CD4-positive, alpha-beta T cell (primary cell): ENCODE results near the gene RMRP. TPM values are rescaled to one million over a fixed set of nuclear protein-coding genes. Genes with fewer than 3 reads are reported as not detected.

Experiments
- ATAC-seq: fragments of 200-7000 bp; cut with Tn5 transposase; one replicate; pipeline ENCODE4 v1.10.0; 2022; ENCODE audit warnings: mild to moderate bottlenecking; ENCODE audit not compliant: poor library complexity
- CTCF ChIA-PET: fragments of 350-600 bp; sonication (Branson Sonifier 250); formaldehyde crosslinking; loops from one replicate; lab custom pipeline; 2021; ENCODE audit warnings: antibody characterized with exemption, inconsistent platforms; lab: Charles Lee
- POLR2A ChIA-PET: fragments of 350-600 bp; sonication (Branson Sonifier 250); formaldehyde crosslinking; loops from one replicate; lab custom pipeline; 2021; ENCODE audit warnings: antibody characterized with exemption, inconsistent platforms; lab: Charles Lee
- DNase-seq, 14 experiments: peaks; one replicate each; pipeline ENCODE4 v3.0.0-alpha.2; 2013 to 2020; ENCODE audit warnings: mixed read lengths in 2 of 14
- H3K27ac ChIP-seq, 2 donors: one replicate each; pipeline versions ENCODE4 v1.5.1 to v1.7.0; 2013; ENCODE audit warnings: low read length in 2 of 2, low read depth in 1 of 2, mild to moderate bottlenecking in 1 of 2
- H3K27me3 ChIP-seq, 2 experiments: 1 replicate in 1 of 2; 2 replicates in 1 of 2; pipeline versions ENCODE4 v1.6.1 to v1.7.0; 2013; ENCODE audit warnings: low read length in 2 of 2, control low read depth in 1 of 2, mild to moderate bottlenecking in 1 of 2, moderate library complexity in 1 of 2; ENCODE audit not compliant: insufficient read depth in 2 of 2, control insufficient read depth in 1 of 2
- H3K36me3 ChIP-seq: one replicate; pipeline ENCODE4 v1.6.1; 2013; ENCODE audit warnings: low read length, control low read depth; ENCODE audit not compliant: insufficient read depth
- H3K4me1 ChIP-seq: one replicate; pipeline ENCODE4 v1.6.1; 2013; ENCODE audit warnings: low read length, control low read depth; ENCODE audit not compliant: insufficient read depth
- H3K4me3 ChIP-seq: one replicate; pipeline ENCODE4 v1.5.1; 2013; ENCODE audit warnings: mild to moderate bottlenecking, low read length, moderate library complexity
- H3K9me3 ChIP-seq, 2 experiments: 1 replicate in 1 of 2; 2 replicates in 1 of 2; pipeline versions ENCODE4 v1.6.1 to v1.7.0; 2013; ENCODE audit warnings: low read length in 2 of 2, mild to moderate bottlenecking in 2 of 2, control low read depth in 1 of 2, moderate library complexity in 1 of 2; ENCODE audit not compliant: control insufficient read depth in 1 of 2, insufficient read depth in 1 of 2
- H3K27ac Mint-ChIP-seq: one replicate; pipeline ENCODE4 v1.8.0; 2020; ENCODE audit warnings: mixed read lengths
- H3K27me3 Mint-ChIP-seq: one replicate; pipeline ENCODE4 v1.8.0; 2021; ENCODE audit warnings: mixed read lengths
- H3K36me3 Mint-ChIP-seq: one replicate; pipeline ENCODE4 v1.8.0; 2021; ENCODE audit warnings: low read depth, mixed read lengths
- H3K4me1 Mint-ChIP-seq: one replicate; pipeline ENCODE4 v1.8.0; 2021; ENCODE audit warnings: low read depth, mixed read lengths
- H3K4me3 Mint-ChIP-seq: one replicate; pipeline ENCODE4 v1.8.0; 2020; ENCODE audit warnings: mild to moderate bottlenecking, mixed read lengths
- H3K9me3 Mint-ChIP-seq: one replicate; pipeline ENCODE4 v1.8.0; 2020; ENCODE audit warnings: mixed read lengths
- intact Hi-C, 2 experiments: fragments of 100-400 bp; cut with DNase I in 1 of 2; cut with micrococcal nuclease in 1 of 2; formaldehyde crosslinking; loops; one replicate each; pipeline versions ENCODE4 v1.15.1 to v1.9.0; 2023 to 2025; cut with DNase I, micrococcal nuclease
- total RNA-seq, 174 experiments: library from RNA in 2 of 174; stranded (reverse) in 2 of 174; gene quantifications; one replicate each; pipeline ENCODE4 v1.2.3 and lab custom pipeline; 2021 to 2026
- TF ChIP-seq, protein P1 (sequence below): fragments of 200-600 bp; IDR thresholded peaks from one replicate; pipeline ENCODE4 v1.8.0; 2022; ENCODE audit warnings: antibody characterized with exemption, mild to moderate bottlenecking

Gene RMRP
- total RNA-seq, 2 experiments from 2014 or later, result 14,857 to 24,615 TPM

GRCh38 chr9:35636135-35636876 is 21.5 kb downstream of the RMRP start:
- Mint-ChIP-seq H3K27me3 (no peaks in the 10 kb centered on the region), H3K27ac (peak overlapping the region; percentile 60), H3K9me3 (no peaks in the 10 kb centered on the region), H3K4me3 (no peak overlapping the region), H3K4me1 (peaks cover 59% of the 10 kb centered on the region), H3K36me3 (peaks cover 8% of the 10 kb centered on the region)
- CTCF ChIA-PET, result interaction anchor here (0.5 kb wide), 1 partner anchor 17 kb away, joined by 3 read pairs; no protein-coding TSS in a partner anchor
- intact Hi-C loops, result no loop called here
- H3K4me3 ChIP-seq, result no peak overlapping the region
- TF ChIP-seq, protein P1, sequence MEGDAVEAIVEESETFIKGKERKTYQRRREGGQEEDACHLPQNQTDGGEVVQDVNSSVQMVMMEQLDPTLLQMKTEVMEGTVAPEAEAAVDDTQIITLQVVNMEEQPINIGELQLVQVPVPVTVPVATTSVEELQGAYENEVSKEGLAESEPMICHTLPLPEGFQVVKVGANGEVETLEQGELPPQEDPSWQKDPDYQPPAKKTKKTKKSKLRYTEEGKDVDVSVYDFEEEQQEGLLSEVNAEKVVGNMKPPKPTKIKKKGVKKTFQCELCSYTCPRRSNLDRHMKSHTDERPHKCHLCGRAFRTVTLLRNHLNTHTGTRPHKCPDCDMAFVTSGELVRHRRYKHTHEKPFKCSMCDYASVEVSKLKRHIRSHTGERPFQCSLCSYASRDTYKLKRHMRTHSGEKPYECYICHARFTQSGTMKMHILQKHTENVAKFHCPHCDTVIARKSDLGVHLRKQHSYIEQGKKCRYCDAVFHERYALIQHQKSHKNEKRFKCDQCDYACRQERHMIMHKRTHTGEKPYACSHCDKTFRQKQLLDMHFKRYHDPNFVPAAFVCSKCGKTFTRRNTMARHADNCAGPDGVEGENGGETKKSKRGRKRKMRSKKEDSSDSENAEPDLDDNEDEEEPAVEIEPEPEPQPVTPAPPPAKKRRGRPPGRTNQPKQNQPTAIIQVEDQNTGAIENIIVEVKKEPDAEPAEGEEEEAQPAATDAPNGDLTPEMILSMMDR, result no peak
- no peak overlapping the region for H3K27ac ChIP-seq
- H3K27me3 ChIP-seq, result no peaks in the 10 kb centered on the region
- ATAC-seq (no peak), DNase-seq (peak in 1 of 14 experiments; percentile 21)
- peaks cover 32% of the 10 kb centered on the region for H3K4me1 ChIP-seq
- H3K36me3 ChIP-seq, result no peaks in the 10 kb centered on the region
- POLR2A ChIA-PET, result interaction anchor here (1.0 kb wide), 1 partner anchor 564 kb away, joined by 3 read pairs; the partner anchor contains the start of gene VCP
- no peaks in the 10 kb centered on the region for H3K9me3 ChIP-seq

GRCh38 chr9:35635730-35636129 is 22.1 kb downstream of the RMRP start:
- no peaks in the 10 kb centered on the region for H3K27me3 ChIP-seq
- H3K4me3 ChIP-seq, result no peak overlapping the region
- TF ChIP-seq, protein P1, result no peak
- no peaks in the 10 kb centered on the region for H3K27me3 Mint-ChIP-seq
- no peaks in the 10 kb centered on the region for H3K9me3 ChIP-seq
- peaks cover 32% of the 10 kb centered on the region for H3K4me1 ChIP-seq
- ATAC-seq (no peak), DNase-seq (no peak)
- no peak overlapping the region for H3K27ac ChIP-seq
- H3K27ac Mint-ChIP-seq, result peak overlapping the region; percentile 60
- peaks cover 53% of the 10 kb centered on the region for H3K4me1 Mint-ChIP-seq
- no peaks in the 10 kb centered on the region for H3K9me3 Mint-ChIP-seq
- POLR2A ChIA-PET, result interaction anchor here (1.0 kb wide), 1 partner anchor 564 kb away, joined by 3 read pairs; the partner anchor contains the start of gene VCP
- intact Hi-C loops, result no loop called here
- no peak overlapping the region for H3K4me3 Mint-ChIP-seq
- H3K36me3 ChIP-seq, result no peaks in the 10 kb centered on the region
- CTCF ChIA-PET, result interaction anchor here (0.5 kb wide), 1 partner anchor 18 kb away, joined by 3 read pairs; no protein-coding TSS in a partner anchor
- peaks cover 8% of the 10 kb centered on the region for H3K36me3 Mint-ChIP-seq

DNA sequence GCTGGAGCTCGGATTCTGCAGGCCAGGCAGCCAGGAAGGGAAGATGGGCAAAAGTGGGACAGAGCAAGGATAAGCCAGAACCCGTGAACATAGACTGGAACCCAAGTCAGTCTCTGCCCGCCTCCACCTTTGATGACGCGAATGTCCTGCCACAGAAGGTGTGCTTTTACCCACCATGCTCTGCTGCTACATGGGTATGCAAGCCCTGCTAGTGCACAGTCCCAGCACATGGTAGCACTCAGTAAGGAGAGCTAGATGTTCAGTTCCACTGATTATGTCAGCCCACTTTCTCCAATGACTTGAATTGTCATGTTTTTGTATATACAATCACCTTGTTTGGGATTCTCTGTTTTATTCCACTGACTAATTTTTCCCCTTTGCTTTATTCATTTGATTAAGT is 28.2 kb downstream of the RMRP start:
- DNase-seq (no peak), ATAC-seq (no peak)
- CTCF ChIA-PET, result interaction anchor here (0.9 kb wide), 1 partner anchor 18 kb away, joined by 3 read pairs; no protein-coding TSS in a partner anchor
- H3K27me3 Mint-ChIP-seq, result no peaks in the 10 kb centered on the region
- POLR2A ChIA-PET, result interaction anchor here (0.6 to 1.5 kb wide), 3 partner anchors 13 to 62 kb away, joined by 3 to 4 read pairs (median 4); no protein-coding TSS in a partner anchor
- H3K27ac Mint-ChIP-seq, result no peak overlapping the region
- H3K36me3 Mint-ChIP-seq, result no peaks in the 10 kb centered on the region
- Histone ChIP-seq H3K27me3 (no peaks in the 10 kb centered on the region), H3K9me3 (no peaks in the 10 kb centered on the region), H3K4me3 (no peak overlapping the region), H3K27ac (no peak overlapping the region), H3K36me3 (no peaks in the 10 kb centered on the region), H3K4me1 (no peaks in the 10 kb centered on the region)
- intact Hi-C loops, result no loop called here
- H3K9me3 Mint-ChIP-seq, result no peaks in the 10 kb centered on the region
- TF ChIP-seq, protein P1, result no peak
- H3K4me1 Mint-ChIP-seq, result peaks cover 1% of the 10 kb centered on the region
- no peak overlapping the region for H3K4me3 Mint-ChIP-seq
